ENCODE results near the gene CHRNA4.

Gene CHRNA4

DNA sequence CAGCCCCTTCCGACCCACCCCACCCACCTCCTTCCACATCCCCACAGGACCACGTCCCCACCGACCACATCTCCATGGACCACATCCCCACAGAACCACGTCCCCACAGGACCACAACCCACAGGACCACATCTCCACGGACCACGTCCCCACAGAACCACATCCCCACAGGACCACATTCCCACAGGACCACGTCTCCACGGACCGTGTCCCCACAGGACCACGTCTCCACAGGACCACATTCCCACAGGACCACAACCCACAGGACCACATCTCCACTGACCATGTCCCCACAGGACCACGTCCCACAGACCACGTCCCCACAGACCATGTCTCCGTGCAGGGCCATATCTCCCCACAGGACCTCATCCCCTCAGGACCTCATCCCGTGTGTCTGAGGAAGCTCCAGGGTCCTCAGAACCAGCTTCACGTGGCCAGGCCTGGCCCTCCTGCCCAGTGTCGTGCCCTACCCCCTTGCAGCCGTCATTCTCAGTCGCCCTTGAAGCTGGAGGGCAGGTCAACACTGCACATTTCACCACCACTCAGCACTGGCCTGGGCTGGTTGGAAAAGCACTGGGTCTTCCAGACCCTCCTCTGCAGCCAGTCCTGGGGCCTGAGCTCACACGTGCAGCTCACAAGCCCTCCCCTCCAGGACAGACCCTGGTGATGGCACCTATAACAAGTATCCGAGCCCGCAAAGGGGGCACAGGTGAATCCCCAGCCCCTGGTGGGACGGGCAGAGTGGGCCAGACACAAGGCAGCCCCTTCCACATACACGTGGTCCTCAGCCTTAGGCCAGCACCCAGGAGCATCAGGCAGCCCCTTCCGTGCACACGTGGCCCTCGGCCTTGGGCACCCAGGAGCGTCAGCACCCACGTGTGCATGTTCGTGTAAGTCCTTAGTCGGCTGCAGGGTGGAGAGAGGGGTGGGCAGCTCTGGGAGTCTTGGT is 3.9 kb downstream of the CHRNA4 start:
- DNase-seq (no peak), ATAC-seq (replicated peaks) (no peak)
- Mint-ChIP-seq H3K4me1 (peaks cover 2% of the 10 kb centered on the region in 2 donors), H3K36me3 (no peaks in the 10 kb centered on the region), H3K9me3 (peaks cover 0 to 3% of the 10 kb centered on the region in 2 donors), H3K27me3 (peaks cover 29 to 30% of the 10 kb centered on the region in 2 donors), H3K27ac (no peak overlapping the region), H3K4me3 (no peak overlapping the region)

DNA sequence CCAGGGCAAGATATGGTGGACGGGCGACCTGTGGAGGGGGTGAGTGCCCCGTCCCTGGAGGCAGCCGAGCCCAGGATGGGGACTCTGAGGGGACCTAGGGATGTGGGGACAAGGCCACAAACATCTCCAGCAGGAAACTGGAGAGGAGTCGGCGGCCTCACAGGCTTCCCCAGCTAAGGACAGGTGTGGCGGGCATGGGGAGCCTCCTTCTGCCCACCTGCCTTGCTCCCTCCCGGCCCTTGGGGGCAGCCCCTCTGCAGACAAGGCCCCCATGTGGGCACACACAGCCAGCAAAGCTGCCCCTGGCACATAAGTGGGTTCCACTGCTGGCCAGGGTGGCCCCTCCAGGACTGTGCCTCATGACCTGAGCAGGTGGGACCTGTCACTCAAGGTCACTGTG is 4.6 kb downstream of the CHRNA4 start:
- DNase-seq (no peak), ATAC-seq (replicated peaks) (no peak)
- Mint-ChIP-seq H3K4me3 (no peak overlapping the region), H3K27ac (no peak overlapping the region), H3K4me1 (peaks cover 0 to 2% of the 10 kb centered on the region in 2 donors), H3K9me3 (peaks cover 0 to 3% of the 10 kb centered on the region in 2 donors), H3K27me3 (peaks cover 25 to 26% of the 10 kb centered on the region in 2 donors), H3K36me3 (no peaks in the 10 kb centered on the region)

DNA sequence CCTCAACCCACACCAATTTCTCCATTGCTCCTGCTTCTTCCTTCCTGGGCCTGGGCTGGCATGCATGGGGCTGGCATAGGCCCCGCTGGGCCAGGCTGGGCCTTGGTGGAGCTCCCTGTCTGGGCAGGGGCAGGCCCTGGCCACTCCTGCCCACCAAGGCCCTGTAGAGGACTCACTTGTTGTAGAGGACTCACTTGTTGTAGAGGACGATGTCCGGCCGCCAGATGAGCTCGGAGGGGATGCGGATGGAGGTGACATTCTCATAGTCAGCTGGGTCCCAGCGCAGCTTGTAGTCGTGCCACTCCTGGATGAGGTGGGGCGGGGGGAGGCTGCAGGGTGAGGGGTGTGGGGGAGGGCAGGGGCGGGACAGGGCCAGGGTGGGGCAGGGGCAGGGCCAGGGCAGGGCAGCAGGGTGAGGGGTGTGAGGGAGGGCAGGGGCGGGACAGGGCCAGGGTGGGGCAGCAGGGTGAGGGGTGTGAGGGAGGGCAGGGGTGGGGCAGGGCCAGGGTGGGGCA is 5.3 kb downstream of the CHRNA4 start:
- peaks cover 0 to 2% of the 10 kb centered on the region in 2 donors for H3K4me1 Mint-ChIP-seq
- H3K36me3 Mint-ChIP-seq, result no peaks in the 10 kb centered on the region
- H3K4me3 Mint-ChIP-seq, result no peak overlapping the region
- ATAC-seq (replicated peaks) (no peak), DNase-seq (no peak)
- peaks cover 25 to 26% of the 10 kb centered on the region in 2 donors for H3K27me3 Mint-ChIP-seq
- H3K27ac Mint-ChIP-seq, result no peak overlapping the region
- H3K9me3 Mint-ChIP-seq, result peaks cover 2 to 8% of the 10 kb centered on the region in 2 donors

DNA sequence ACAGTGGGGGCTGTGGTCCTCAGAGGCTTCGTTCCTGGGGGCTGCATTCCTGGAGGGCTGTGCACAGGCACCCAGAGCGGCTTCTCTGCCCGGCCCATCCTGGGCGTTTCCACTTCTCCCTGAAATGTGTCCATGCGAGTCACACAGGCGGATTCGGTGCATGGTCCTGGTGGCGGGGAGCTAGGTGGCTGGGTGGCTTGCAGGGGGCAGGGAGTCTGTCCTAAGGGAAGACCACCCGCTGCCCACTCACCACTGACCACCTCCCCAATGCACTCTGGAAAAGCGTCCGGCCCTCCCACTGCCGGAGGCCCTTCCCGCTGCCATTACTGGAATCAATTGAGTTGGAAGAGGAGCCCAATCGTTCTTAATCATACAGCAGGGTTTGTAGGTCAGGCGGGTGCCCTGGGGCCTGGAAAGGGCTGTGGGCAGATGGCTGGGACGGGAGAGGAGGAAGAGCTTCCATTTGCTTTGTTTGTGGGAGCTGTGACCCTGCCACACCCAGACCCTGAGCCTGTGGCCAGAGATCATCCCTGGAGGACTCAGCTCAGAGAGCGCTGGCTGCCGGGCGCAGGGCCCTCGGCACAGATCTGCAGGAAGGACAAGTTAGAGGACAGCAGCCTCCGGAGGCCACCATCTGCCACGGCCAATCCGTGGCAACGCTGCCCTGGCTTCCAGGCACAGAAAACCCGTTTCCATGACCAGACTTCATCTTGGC is 6.4 kb downstream of the CHRNA4 start:
- peaks cover 2 to 16% of the 10 kb centered on the region in 2 donors for H3K9me3 Mint-ChIP-seq
- DNase-seq, result no peak
- peaks cover 0 to 2% of the 10 kb centered on the region in 2 donors for H3K4me1 Mint-ChIP-seq
- peaks cover 16 to 22% of the 10 kb centered on the region in 2 donors for H3K27me3 Mint-ChIP-seq
- ATAC-seq (replicated peaks), result no peak
- H3K4me3 Mint-ChIP-seq, result no peak overlapping the region
- H3K27ac Mint-ChIP-seq, result no peak overlapping the region
- H3K36me3 Mint-ChIP-seq, result peaks cover 0 to 4% of the 10 kb centered on the region in 2 donors

DNA sequence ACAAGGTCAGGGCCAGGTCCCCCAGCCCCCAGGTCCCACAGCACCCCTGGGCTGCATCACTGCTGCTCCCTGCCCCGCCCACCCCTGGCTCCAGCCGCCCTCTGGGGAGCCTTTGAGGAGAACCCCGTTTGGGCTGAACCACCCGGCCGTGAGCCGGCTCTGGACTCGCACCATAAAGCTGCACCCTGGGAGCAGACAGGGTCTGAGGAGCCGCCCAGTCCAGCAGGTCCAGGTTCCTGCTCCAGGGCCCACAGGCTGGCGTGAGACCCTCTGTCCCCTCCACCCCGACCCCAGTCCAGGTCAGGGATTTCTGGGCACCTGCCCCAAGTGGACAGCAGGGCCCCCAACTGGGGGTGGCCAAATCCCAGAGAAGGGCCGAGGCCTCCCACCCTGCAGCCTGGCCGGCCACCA is 8.3 kb downstream of the CHRNA4 start:
- H3K27me3 Mint-ChIP-seq, result peaks cover 0 to 11% of the 10 kb centered on the region in 2 donors
- ATAC-seq (replicated peaks), result no peak
- H3K27ac Mint-ChIP-seq, result no peak overlapping the region
- H3K4me3 Mint-ChIP-seq, result no peak overlapping the region
- H3K36me3 Mint-ChIP-seq, result peaks cover 0 to 4% of the 10 kb centered on the region in 2 donors
- H3K9me3 Mint-ChIP-seq, result peaks cover 2 to 16% of the 10 kb centered on the region in 2 donors
- no peaks in the 10 kb centered on the region for H3K4me1 Mint-ChIP-seq
- DNase-seq, result no peak

DNA sequence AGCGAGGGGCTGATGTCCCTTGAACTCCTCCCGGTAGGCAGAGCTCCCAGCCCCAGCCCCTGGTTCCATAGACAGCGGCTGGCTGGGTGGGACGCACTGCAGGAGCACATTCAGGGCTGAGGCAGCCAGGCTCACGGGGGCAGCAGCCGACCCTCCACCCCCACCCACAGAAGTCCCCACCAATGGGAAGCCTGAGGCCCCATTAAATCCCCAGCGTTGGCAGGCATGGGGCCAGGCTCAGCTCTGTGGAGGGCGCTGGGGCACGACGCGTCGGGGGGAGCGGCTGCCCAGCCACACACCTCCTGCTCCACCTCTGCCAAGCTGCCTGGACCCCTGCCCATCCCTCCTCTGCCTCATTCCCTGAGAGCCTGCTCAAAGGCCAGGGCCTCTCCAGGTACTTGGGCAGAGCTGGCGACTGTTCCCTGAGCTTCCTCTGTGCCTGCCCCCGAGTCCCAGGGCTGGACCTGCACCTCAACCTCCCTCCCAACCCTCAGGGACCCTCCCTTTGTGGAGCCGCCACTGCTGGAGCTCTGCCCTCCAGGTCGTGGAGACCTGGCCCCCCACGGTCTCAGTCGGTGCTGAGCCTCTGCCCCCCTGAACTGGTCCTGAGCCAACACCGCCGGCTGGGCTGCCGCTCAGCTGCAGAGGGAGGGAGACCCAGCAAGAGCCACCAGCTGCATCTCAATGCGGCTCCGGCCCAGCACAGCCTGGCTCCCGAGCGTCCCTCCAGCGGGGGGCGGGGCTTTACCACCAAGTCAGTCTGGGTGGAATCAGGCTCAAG is 9.1 kb downstream of the CHRNA4 start:
- Mint-ChIP-seq H3K27me3 (peaks cover 0 to 7% of the 10 kb centered on the region in 2 donors), H3K9me3 (peaks cover 2 to 15% of the 10 kb centered on the region in 2 donors), H3K4me3 (no peak overlapping the region), H3K36me3 (peaks cover 0 to 4% of the 10 kb centered on the region in 2 donors), H3K27ac (no peak overlapping the region), H3K4me1 (no peaks in the 10 kb centered on the region)
- no peak for DNase-seq
- no peak for ATAC-seq (replicated peaks)

DNA sequence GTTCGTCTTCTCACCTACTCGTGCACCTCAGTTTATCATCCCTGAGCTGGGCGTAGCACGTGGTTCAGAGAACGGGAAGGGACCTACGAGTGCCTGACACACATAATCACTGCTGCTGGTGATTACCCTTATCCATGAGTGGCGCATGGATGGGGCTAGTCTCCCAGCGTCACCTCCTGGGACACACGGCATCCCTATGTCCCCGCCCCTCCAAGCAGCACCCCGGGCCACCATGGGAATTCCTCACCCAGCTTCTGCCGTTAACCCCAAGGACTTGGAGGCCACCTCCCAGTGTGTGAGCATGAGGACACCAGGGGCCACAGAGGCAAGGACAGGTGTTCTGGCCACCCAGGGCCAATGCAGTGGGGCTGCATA is 9.8 kb downstream of the CHRNA4 start:
- Mint-ChIP-seq H3K9me3 (peaks cover 2 to 13% of the 10 kb centered on the region in 2 donors), H3K27me3 (peaks cover 0 to 3% of the 10 kb centered on the region in 2 donors), H3K4me3 (no peak overlapping the region), H3K27ac (no peak overlapping the region), H3K4me1 (no peaks in the 10 kb centered on the region), H3K36me3 (peaks cover 0 to 4% of the 10 kb centered on the region in 2 donors)
- no peak for DNase-seq
- no peak for ATAC-seq (replicated peaks)

DNA sequence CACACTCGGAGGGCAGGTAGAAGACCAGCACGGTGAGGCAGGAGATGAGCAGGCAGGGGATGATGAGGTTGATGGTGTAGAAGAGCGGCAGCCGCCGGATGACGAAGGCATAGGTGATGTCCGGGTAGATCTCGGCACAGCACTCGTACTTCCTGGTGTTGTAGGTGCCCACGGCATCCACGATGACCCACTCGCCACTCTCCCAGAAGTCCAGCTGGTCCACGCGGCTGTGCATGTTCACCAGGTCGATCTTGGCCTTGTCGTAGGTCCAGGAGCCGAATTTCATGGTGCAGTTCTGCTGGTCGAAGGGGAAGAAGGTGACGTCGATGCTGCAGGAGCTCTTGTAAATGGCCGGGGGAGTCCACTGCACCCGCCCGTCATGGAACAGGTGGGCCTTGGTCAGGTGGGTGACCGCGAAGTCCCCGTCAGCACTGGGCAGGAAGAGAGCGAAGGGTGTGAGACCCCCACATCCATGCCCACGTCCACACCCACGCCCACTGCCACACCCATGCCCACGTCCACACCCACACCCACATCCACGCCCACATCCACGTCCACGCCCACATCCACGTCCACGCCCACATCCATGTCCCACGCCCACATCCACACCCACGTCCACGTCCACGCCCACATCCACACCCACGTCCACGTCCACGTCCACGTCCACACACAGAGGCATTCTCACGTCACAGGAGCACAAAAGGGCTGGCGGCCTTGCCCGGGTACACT is 10.4 kb downstream of the CHRNA4 start:
- H3K9me3 Mint-ChIP-seq, result peaks cover 2 to 13% of the 10 kb centered on the region in 2 donors
- ATAC-seq (replicated peaks) (no peak), DNase-seq (no peak)
- H3K27ac Mint-ChIP-seq, result no peak overlapping the region
- H3K4me1 Mint-ChIP-seq, result no peaks in the 10 kb centered on the region
- peaks cover 0 to 3% of the 10 kb centered on the region in 2 donors for H3K27me3 Mint-ChIP-seq
- no peak overlapping the region for H3K4me3 Mint-ChIP-seq
- H3K36me3 Mint-ChIP-seq, result peaks cover 0 to 4% of the 10 kb centered on the region in 2 donors

DNA sequence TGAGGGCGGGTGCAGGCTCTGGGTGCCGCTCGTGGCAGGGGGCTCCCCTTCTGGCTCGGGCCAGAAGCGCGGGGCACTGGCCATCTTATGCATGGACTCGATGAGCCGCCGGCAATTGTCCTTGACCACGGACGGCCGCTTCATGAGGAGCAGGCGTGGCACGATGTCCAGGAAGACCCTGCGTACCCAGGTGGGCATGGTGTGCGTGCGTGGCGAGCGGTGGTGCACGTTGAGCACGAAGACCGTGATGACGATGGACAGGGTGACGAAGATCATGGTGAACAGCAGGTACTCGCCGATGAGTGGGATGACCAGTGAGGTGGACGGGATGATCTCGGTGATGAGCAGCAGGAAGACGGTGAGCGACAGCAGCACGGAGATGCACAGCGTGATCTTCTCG is 11.0 kb downstream of the CHRNA4 start:
- Mint-ChIP-seq H3K27ac (no peak overlapping the region), H3K4me3 (no peak overlapping the region), H3K4me1 (no peaks in the 10 kb centered on the region), H3K9me3 (peaks cover 2 to 13% of the 10 kb centered on the region in 2 donors), H3K36me3 (peaks cover 0 to 4% of the 10 kb centered on the region in 2 donors), H3K27me3 (peaks cover 0 to 3% of the 10 kb centered on the region in 2 donors)
- no peak for ATAC-seq (replicated peaks)
- no peak for DNase-seq

DNA sequence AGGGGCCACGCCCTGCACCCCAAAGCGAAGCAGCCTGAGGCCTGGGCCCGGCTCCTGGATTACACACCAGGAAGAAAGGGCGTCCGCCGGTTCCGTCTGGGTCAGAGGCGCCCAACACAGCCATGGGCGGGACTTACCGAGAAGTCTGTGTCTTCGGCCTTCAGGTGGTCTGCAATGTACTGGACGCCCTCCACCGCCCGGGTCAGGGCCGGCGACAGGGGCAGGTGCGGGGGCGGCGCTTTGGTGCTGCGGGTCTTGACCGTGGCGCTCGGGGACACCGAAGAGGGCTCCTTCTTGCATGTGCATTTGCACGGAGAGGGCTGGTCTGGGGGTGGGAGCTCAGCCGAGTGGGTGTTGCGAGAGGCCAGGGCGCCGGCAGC is 11.6 kb downstream of the CHRNA4 start:
- Mint-ChIP-seq H3K9me3 (peaks cover 2 to 13% of the 10 kb centered on the region in 2 donors), H3K27ac (no peak overlapping the region), H3K4me3 (no peak overlapping the region), H3K27me3 (no peaks in the 10 kb centered on the region), H3K36me3 (peaks cover 0 to 4% of the 10 kb centered on the region in 2 donors), H3K4me1 (no peaks in the 10 kb centered on the region)
- ATAC-seq (replicated peaks) (no peak), DNase-seq (no peak)

DNA sequence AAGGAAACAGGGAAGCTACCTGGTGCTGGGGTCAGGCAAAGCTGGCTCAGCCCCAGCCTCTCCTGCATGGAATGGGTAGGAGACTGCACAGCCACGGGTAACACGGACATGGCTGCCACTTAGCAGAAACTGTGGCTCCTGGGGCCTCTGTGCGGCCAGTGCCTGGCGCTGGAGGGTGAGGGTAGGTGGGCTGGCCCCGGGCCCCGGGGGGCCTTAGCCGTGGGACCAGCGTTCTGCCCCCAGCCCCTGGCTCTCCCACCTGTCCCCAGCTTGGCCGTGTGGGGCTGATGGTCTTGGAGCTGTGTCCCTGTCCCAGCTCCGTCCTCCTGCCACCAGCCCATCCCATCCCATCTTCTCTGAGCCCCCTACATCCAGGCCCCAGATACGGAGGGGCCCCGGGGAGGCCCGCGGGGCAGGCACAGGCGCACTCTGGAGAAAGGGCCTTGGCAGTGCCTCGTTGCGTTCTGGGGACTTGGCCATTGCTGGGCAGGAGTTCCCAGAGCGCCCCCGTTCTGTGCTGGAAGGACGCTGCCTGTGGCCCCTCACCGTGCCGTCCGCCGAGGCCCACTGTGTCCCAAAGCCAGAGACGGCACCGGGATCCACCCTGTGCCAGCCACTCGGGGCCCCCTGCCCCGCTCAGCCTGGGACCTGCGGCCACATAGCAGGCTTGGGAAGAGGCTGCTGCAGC is 12.2 kb downstream of the CHRNA4 start:
- Mint-ChIP-seq H3K27ac (no peak overlapping the region), H3K9me3 (peaks cover 2 to 13% of the 10 kb centered on the region in 2 donors), H3K36me3 (peaks cover 0 to 4% of the 10 kb centered on the region in 2 donors), H3K4me3 (no peak overlapping the region), H3K4me1 (no peaks in the 10 kb centered on the region), H3K27me3 (no peaks in the 10 kb centered on the region)
- DNase-seq (no peak), ATAC-seq (replicated peaks) (no peak)

DNA sequence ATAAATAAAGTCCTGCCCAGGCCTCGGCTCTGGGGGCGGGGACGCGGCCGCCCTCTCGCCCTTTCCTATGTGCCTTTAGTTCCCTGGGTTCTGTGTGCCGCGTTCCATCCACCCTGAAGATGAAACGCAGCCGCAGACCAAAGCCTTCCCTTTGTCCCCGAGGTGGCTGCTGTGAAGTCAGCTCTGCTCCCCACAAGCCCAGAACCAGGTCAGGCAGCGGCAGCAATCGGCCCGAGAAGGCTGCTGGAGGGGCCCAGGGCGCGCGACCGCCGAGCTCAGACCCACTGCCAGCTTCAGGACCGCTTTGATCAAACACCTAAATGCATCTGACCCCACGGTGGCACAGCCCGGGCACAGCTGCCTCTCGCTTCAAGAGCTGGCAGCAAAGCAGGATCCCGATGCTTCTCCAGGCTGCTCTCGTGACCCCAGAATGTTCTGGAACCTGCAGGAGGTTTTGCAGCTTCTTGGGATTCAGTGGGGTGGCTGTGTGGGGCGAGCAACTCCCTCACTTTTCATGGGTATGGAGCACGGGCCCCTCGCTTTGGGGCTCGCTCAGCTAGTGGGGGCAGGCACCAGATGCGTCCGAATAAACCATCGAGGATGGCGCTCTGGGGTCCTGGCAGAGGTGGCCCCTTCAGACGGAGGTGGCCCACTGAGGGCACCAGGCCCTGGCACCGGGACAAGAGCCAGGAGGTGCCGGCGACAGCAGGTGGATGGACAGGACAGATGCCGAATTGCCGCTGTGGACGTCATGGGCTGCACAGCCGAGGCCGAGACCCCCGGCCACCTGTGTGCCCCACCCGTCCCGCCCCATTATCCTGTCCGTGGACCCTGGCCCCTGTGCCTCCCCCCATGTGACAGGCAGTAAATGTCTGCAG is 13.0 kb downstream of the CHRNA4 start:
- no peak overlapping the region for H3K27ac Mint-ChIP-seq
- ATAC-seq (replicated peaks) (no peak), DNase-seq (no peak)
- no peaks in the 10 kb centered on the region for H3K4me1 Mint-ChIP-seq
- H3K36me3 Mint-ChIP-seq, result peaks cover 0 to 4% of the 10 kb centered on the region in 2 donors
- no peak overlapping the region for H3K4me3 Mint-ChIP-seq
- H3K9me3 Mint-ChIP-seq, result peaks cover 2 to 13% of the 10 kb centered on the region in 2 donors
- H3K27me3 Mint-ChIP-seq, result no peaks in the 10 kb centered on the region
